Ascending aorta (tissue), 2 donors: ENCODE data around the gene DIP2A. TPM values are rescaled to one million over a fixed set of nuclear protein-coding genes. Genes with fewer than 3 reads are reported as not detected.

Source experiments
- DNase-seq, 2 donors: peaks; one replicate each; pipeline ENCODE4 v3.0.0-alpha.2; 2019; ENCODE audit warnings: low spot score in 2 of 2
- H3K27ac ChIP-seq, 2 donors: fragments of 200-600 bp; sonication (generic); one replicate each; pipeline ENCODE4 v1.5.1; 2016 to 2017; ENCODE audit warnings: mild to moderate bottlenecking in 1 of 2
- H3K27me3 ChIP-seq: fragments of 200-600 bp; sonication (generic); one replicate; pipeline ENCODE4 v1.5.1; 2017
- H3K36me3 ChIP-seq, 2 donors: fragments of 200-600 bp; sonication (generic); one replicate each; pipeline ENCODE4 v1.5.1; 2016
- H3K4me1 ChIP-seq, 2 donors: fragments of 200-600 bp; sonication (generic); one replicate each; pipeline ENCODE4 v1.5.1; 2016 to 2017; ENCODE audit warnings: mild to moderate bottlenecking in 1 of 2
- H3K4me3 ChIP-seq, 2 donors: fragments of 200-600 bp; sonication (generic); one replicate each; pipeline ENCODE4 v1.5.1; 2016 to 2017; ENCODE audit warnings: mild to moderate bottlenecking in 1 of 2
- H3K9me3 ChIP-seq, 2 donors: fragments of 200-600 bp; sonication (generic); one replicate each; pipeline ENCODE4 v1.5.1; 2016
- intact Hi-C: fragments of 100-400 bp; cut with DNase I; formaldehyde crosslinking; loops from one replicate; pipeline ENCODE4 v1.15.1; 2023
- total RNA-seq: library from RNA; depleted of rRNA; stranded (reverse); fragments of >200 nt; gene quantifications from one replicate; pipeline ENCODE4 v1.1.0, GENCODE V29; 2016
- TF ChIP-seq, protein P1 (sequence below), 3 experiments: fragments of 200-600 bp in 2 of 3; fragments of 450-650 bp in 1 of 3; sonication (generic) in 2 of 3; IDR thresholded peaks; one replicate each; pipeline ENCODE4 v1.5.1; 2016 to 2019; ENCODE audit warnings: antibody characterized with exemption in 3 of 3, mild to moderate bottlenecking in 1 of 3, moderate library complexity in 1 of 3

Gene DIP2A
- total RNA-seq, 1 donor from 2014 or later = 72.8 TPM

DNA sequence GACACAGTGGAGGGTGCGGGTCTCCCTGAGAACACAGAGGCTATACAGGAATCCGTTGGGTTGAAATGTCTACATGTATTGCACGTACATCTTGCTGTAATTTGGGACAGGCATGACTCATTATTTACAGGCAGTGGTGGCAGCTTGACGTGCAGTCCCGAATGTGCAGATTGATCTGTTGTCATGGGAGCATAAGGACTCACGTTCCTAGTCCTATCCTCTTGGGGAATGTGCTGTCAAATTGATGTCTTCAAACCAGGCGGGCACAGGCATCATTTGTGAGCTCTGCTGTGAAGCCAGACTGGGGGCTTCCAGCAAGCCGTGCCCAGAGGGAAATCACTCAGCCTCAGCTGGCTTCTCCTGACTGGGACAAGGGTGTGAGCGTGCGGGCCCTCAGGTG lies 105.7 kb downstream of the DIP2A start:
- H3K9me3 ChIP-seq = no peaks in the 10 kb centered on the region
- no peaks in the 10 kb centered on the region for H3K27me3 ChIP-seq
- H3K4me3 ChIP-seq = no peak overlapping the region
- TF ChIP-seq, protein P1, sequence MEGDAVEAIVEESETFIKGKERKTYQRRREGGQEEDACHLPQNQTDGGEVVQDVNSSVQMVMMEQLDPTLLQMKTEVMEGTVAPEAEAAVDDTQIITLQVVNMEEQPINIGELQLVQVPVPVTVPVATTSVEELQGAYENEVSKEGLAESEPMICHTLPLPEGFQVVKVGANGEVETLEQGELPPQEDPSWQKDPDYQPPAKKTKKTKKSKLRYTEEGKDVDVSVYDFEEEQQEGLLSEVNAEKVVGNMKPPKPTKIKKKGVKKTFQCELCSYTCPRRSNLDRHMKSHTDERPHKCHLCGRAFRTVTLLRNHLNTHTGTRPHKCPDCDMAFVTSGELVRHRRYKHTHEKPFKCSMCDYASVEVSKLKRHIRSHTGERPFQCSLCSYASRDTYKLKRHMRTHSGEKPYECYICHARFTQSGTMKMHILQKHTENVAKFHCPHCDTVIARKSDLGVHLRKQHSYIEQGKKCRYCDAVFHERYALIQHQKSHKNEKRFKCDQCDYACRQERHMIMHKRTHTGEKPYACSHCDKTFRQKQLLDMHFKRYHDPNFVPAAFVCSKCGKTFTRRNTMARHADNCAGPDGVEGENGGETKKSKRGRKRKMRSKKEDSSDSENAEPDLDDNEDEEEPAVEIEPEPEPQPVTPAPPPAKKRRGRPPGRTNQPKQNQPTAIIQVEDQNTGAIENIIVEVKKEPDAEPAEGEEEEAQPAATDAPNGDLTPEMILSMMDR (IDR thresholded peaks at IDR 0.05) = no peak
- DNase-seq = no peak
- no peaks in the 10 kb centered on the region for H3K4me1 ChIP-seq
- peaks cover 41 to 96% of the 10 kb centered on the region in 2 donors for H3K36me3 ChIP-seq
- no peak overlapping the region for H3K27ac ChIP-seq
- intact Hi-C loops = no loop called here

DNA sequence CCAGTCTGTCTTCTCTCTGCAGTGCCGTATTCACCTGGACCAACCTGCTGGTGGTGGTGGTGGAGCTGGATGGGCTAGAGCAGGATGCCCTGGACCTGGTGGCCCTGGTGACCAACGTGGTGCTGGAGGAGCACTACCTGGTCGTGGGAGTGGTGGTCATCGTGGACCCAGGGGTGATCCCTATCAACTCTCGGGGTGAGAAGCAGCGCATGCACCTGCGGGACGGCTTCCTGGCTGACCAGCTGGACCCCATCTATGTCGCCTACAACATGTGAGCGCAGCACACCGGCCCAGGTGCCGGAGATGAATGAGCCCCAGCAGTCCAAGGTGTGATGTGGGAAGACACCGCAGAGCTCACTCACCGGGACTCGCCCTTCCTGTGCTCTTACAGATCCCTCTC lies 108.7 kb downstream of the DIP2A start:
- TF ChIP-seq, protein P1 (IDR thresholded peaks at IDR 0.05) = no peak

DNA sequence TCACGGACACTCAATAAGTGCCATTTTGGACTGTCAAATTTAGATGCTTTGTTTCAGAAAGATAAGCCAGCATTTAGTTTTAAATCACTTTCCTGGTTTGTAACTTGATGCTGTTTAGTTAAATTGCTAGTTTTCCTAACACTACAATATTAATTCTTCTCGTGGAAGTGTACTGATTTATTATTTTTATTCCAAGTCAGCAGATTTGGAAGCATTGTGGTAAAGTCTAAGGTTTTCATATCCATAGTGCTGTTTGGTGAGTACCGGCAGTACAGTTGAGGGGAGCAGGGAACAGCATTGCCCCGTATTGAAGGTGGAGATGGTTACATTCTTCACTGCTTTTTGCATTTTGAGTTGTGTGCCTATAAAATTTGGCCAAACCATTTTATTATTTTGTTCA lies 109.9 kb downstream of the DIP2A start:
- TF ChIP-seq, protein P1 (IDR thresholded peaks at IDR 0.05) = no peak
- intact Hi-C loops = no loop called here
- peaks cover 43 to 88% of the 10 kb centered on the region in 2 donors for H3K36me3 ChIP-seq
- H3K4me1 ChIP-seq = no peaks in the 10 kb centered on the region
- H3K4me3 ChIP-seq = no peak overlapping the region
- no peaks in the 10 kb centered on the region for H3K27me3 ChIP-seq
- no peak for DNase-seq
- no peak overlapping the region for H3K27ac ChIP-seq
- no peaks in the 10 kb centered on the region for H3K9me3 ChIP-seq

More for the DNA sequence above, 108.7 kb downstream of the DIP2A start:
- no peak overlapping the region for H3K27ac ChIP-seq
- H3K4me3 ChIP-seq = no peak overlapping the region
- H3K9me3 ChIP-seq = no peaks in the 10 kb centered on the region
- H3K36me3 ChIP-seq = peaks cover 43 to 93% of the 10 kb centered on the region in 2 donors
- intact Hi-C loops = no loop called here
- DNase-seq = no peak
- H3K4me1 ChIP-seq = no peaks in the 10 kb centered on the region
- no peaks in the 10 kb centered on the region for H3K27me3 ChIP-seq

DNA sequence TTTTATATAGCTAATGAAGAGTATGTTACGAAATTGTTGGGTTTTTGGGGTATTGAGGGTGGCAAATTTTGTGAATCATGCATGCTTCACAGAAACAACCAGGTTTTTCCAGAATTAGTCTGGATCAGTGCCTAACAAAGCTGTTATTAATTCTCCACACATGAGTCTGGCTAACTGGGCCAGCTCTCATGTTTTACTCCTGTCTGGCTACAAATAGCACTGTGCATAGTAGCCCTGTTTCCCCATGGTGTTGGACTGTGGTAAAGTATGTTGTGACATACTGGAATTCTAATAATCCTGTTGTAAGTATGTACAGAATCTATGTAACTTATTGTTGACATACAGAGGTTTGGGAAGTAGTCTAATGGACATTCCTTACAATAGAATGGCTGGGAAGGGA lies 110.4 kb downstream of the DIP2A start:
- peaks cover 43 to 83% of the 10 kb centered on the region in 2 donors for H3K36me3 ChIP-seq
- no peak for DNase-seq
- no peak overlapping the region for H3K4me3 ChIP-seq
- TF ChIP-seq, protein P1 (IDR thresholded peaks at IDR 0.05) = no peak
- no peaks in the 10 kb centered on the region for H3K9me3 ChIP-seq
- H3K27me3 ChIP-seq = no peaks in the 10 kb centered on the region
- H3K27ac ChIP-seq = no peak overlapping the region
- intact Hi-C loops = no loop called here
- no peaks in the 10 kb centered on the region for H3K4me1 ChIP-seq

DNA sequence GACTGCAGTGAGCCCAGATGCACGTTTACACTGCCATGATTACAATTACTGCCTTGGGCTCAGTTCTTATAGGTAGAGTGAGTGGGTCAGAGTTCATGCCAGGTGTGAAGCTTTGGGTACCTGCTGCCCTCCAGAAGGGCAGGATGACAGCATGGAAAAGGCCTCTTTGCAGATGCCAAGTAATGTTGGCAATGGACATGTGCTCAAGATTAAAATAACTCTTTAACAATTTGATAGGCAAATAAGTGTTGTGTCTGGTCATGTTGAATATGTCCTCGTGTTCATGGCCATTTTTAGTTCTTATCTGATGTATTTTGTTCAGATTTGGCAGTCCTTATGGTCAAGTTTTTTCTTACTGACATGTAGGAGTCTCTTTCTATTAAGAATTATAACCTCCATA lies 111.4 kb downstream of the DIP2A start:
- Histone ChIP-seq H3K4me3 (no peak overlapping the region), H3K27ac (no peak overlapping the region), H3K27me3 (no peaks in the 10 kb centered on the region), H3K36me3 (peaks cover 35 to 73% of the 10 kb centered on the region in 2 donors), H3K9me3 (no peaks in the 10 kb centered on the region), H3K4me1 (no peaks in the 10 kb centered on the region)
- DNase-seq = no peak
- intact Hi-C loops = no loop called here
- TF ChIP-seq, protein P1 (IDR thresholded peaks at IDR 0.05) = no peak

DNA sequence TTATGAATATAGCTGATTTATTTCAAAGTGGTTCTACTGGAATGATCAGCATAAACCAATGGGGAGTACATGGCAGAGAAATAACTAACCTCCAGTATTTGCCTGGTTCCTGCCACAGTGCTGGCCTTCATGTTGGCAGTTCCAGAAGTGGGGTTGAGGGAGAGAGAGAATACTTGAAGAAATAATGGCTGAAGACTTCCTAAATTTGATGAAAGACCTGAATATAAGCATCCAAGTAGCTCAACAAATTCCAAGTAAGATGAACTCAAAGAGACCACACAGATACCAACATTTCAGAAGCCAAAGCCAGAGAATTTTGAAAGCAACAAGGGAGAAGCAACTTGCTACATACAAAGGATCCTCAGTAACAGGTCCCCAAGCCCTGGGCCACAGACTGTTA lies 111.9 kb downstream of the DIP2A start:
- no peak overlapping the region for H3K4me3 ChIP-seq
- H3K9me3 ChIP-seq = no peaks in the 10 kb centered on the region
- intact Hi-C loops = no loop called here
- H3K27me3 ChIP-seq = no peaks in the 10 kb centered on the region
- TF ChIP-seq, protein P1 (IDR thresholded peaks at IDR 0.05) = no peak
- no peak overlapping the region for H3K27ac ChIP-seq
- H3K4me1 ChIP-seq = no peaks in the 10 kb centered on the region
- DNase-seq = no peak
- H3K36me3 ChIP-seq = peaks cover 30 to 69% of the 10 kb centered on the region in 2 donors
